A204.1 (cell line): ENCODE results near the gene MTA3.

Source experiments
- FAIRE-seq: peaks from 2 replicates; lab custom pipeline; 2012; peaks lifted over from hg19 to GRCh38; lab: Jason Lieb, UNC

MTA3 gene

DNA sequence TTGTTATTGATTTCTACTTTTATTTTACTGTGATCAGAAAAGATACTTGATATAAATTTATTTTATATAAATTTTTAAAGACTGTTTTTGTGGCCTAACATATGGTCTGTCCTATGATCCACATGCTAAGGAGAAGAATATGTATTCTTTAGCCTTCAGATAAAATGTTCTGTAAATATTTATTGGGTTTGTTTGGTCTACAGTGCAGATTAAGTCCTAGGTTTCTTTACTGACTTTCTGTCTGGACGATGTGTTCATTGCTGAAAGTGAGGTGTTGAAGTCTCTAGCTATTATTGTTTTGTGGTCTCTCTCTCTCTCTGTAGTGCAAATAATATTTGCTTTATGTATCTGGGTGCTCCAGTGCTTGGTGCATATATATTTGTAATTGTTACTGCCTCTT lies 165.4 kb downstream of the MTA3 start:
- no peak for FAIRE-seq

DNA sequence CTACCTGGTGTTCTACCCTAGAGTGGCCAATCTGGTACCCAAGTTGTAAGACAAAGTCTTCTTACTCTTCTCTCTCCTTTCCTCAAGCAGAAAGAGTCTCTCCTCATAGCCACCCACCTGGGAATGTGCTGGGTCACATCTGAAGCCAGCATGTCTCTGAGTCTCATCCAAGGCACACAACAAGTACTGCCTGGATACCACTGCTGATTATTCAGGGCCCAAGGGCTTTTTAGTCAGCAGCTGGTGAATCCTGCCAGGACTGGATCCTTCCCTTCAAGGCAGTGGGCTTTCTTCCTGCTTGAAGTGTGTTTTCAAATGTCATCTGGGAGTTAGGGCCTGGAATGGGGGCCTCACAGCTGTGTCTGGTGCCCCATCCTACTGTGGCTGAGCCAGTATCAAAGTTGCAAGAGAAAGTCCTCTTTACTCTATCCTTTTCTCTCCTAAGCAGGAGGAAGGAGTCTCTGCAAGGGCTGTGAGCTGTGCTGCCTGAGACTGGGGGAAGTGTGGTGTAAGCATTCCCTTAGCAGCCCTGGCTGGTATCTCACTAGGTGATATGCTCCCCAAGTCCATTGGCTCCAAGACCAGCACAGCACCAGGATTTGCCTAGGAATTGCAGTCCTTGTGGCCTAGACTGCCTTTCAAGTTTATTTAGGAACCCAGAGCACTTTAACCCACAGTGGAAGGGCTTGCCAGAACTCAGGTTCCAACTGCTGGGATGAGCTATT lies 168.3 kb downstream of the MTA3 start:
- FAIRE-seq, result no peak

DNA sequence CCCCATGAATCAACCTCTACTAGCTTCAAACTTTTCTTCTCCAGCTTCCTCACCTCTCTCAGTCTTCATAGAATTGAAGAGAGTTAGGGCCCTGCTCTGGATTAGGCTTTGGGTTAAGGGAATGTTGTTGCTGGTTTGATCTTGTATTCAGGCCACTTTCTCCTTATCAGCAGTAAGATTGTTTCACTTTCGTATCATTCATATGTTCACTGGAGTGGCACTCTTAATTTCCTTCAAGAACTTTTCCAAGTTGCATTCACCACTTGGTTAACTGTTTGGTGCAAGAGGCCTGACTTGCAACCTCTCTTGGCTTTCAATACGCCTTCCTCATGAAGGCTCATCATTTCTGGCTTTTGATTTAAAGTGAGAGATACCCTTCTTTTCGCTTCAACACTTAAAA lies 172.7 kb downstream of the MTA3 start:
- FAIRE-seq, result no peak

DNA sequence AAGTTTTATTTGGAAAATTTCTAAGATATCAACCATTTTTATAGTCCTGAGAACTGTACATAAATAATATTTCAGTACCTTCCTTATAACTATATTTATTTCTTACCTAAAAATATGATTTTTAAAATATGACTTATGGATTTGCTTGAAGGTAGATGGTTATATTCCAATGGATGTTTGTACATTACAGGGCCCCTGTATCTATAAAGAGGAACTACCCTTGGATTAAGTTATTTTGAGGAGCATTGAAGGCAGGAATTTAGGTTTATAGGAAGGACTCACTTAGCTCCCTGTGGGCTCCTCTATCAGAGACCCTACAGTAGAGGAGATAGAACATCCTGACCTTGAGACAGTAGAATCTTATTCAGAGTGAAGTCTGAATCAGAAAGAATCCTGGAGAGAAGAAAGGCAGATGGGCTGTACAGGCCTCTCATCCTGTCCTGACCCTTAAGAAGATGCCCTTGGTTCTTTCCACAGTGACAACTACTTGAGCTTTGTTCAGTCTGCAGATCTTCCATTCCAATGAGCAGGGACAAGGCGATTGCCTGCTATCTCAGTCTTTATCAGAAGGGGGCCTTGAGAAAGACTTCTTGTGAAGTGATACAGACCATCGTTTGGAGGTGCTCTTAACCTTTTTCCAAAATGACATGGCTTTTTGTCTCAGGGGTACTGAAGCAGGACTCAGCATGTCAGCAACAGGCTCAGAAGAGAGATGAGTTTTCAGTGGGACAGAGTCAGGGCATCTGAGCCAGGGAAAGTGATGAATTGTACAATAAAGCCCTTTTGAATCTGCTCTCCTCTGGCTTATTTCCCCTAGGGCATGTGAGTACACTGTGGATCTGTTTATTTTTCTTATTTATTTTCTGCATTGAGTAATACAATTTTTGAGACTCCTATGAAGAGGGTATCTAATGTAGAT lies 174.6 kb downstream of the MTA3 start:
- FAIRE-seq, result peak; percentile 3

DNA sequence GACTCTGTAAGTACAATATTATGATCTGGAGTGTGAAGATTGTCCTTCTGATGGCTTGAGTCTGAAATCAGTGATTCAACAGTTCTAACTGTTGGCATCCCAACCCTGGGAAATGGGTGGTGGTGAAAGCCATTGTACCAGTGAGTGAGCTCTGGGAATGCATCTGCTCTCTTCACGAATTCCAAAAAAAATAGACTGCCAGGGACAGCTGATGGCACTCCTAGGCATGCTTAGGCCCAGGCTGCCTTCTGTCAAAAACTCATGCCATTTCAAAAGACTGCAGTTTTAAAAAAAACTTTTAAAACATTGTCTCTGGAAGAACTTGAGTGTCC lies 175.2 kb downstream of the MTA3 start:
- no peak for FAIRE-seq

DNA sequence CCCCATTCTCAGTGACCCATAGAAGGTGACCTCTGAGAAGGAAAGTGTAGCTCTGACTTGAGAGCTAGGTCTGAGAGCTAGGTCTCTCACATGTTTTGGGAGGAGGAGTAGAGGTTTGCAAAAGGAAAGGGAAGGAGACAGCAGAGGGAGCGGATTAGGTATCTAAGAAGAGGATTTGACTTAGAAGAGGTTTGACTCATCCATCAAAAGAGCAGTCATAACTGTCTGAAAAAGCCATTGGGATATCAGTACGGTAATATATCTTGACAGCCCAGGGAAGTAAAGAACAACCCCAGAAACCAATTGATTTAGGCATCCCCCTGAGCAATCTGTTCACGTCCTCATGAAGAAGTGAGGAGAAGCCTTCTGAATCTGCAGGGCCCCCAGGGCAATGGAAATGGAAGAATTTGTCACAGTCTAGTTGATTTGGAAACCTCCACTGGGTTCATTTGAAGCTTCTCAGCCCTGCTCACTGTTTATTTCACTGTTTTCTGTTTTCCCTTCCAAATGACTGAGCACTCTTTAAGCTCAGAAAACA lies 176.2 kb downstream of the MTA3 start:
- no peak for FAIRE-seq

DNA sequence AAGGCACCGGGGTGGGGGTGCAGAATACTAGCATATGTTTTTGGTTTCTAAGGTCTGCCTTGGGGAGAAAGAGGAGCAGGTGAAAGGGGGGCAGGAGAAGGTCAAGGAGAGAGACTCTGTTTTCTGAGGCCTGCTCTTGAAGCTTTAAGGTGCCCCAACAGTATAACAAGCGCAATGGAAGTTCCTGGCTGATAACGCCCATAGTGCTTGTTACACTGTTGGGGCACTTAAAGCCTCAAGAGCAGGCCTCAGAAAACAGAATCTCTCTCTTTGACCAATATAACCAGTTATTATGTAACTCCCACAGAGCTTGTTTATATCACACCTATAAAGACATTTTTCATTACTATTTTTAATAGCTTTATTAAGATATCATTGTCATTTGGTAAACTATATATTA lies 179.0 kb downstream of the MTA3 start:
- no peak for FAIRE-seq

DNA sequence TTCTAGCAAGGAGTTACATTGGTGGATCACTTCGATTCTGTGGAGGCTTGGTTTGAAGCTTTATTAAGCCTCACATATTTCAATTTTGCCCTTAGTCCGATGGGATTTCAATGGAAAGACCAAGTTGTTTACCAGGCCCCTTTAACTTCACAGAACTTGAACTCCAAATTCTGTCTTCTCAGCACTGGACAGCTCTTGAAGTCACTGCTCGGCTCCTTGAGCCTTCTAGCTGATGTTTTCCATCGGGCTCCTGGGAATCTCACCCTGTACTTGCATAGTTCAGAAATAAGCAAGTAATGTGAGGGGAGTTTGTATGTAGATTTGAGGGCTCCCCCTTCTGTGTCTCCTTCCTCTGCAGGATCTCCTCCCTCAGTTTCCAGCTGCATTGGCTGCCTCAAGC lies 180.4 kb downstream of the MTA3 start:
- FAIRE-seq, result no peak

DNA sequence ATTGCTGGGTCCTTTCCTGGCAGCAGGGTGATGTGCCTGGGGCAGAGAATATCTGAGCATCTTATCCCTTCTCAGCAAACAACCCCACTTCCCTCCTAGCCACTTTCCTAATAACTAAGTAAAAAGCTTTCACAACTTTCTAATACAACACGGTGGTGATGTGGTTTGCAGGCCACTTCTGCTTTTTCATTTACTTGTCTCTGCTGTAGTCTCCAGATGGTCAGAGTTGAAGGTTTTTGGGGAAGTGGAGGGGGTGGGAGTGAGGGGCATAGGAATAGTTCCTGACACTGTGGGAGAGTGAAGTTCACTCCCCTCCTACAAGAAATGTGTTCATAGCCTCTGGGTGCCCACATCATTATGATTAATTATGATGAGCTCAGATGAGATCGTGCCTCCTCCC lies 183.9 kb downstream of the MTA3 start:
- FAIRE-seq, result no peak

DNA sequence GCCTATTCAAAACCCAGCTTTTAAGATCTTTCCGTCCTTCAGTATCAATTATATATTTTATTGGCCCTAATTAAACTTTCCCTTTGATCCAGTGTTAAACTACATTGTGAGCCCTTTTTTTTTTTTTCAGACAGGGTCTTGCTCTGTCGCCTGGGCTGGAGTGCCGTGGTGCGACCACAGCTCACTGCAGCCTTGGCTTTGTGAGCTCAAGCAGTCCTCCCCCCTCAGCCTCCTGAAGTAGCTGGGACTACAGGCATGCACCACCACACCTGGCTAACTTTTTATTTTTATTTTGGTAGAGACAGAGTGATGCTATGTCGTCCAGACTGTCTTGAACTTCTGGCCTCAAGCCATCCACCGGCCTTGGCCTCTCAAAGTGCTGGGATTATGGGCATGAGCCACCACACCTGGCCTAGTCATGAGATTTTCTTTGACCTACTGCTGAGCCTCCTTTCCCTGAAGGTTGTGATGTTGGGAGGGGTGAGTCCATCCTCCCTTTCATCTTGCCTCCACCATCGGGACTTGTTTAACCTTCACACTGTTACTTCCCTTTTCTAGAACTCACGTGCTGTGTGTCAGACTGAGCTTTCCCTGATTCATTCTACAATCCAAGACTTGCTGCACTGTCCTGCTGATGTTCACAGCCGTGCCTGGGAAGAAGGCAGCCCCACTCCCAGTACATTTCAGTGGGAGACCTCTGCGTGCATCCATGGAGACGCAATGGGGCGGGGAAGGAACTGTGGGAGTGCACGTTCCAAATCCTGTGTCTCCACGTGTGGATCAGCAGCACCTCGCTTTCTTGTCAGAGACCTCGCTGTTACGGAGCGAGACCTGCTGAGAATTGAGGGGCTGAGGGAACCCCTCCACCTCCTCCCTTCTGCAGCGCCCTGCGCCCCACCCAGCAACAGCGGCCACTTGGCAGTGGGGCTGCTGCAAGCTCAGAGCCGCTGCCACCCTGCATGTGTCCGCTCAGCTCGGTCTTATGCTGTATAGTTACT lies 184.7 kb downstream of the MTA3 start:
- FAIRE-seq, result no peak

DNA sequence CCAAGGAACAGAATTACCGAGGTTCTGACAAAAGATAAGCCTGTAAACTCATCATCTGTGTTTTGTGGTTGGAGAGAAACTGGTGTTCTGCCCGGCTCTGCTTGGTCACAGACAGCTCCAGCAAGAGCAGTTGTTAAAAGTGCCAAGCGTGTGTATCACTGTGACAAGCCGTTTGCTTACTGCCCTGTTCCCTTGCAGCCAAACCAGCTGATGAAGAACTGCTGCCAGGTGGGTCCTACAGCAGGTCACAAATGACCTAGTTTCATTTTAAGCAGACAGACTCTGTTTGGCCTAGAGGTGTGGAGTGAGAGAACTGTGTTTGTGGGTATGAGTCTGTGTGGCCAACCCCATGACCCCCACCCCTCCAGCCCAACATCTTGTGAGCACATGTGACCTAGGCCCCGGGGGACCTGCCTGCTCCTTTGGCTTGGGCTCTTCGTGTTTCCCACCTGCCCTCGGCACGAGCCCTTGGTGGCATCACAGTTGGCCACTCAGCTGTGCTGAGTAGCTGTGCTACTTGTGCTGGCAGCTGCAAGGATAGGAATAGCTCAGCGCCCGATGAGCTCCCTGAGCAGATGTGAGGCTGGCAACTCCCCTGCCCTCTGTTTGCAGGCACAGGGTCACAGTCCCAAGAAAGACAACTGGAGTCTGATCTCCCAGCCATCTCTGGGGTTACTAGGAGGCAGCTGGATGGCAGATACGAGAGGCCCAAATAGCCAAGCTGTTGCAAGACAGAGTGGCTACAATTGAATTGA lies 185.8 kb downstream of the MTA3 start:
- FAIRE-seq, result no peak

DNA sequence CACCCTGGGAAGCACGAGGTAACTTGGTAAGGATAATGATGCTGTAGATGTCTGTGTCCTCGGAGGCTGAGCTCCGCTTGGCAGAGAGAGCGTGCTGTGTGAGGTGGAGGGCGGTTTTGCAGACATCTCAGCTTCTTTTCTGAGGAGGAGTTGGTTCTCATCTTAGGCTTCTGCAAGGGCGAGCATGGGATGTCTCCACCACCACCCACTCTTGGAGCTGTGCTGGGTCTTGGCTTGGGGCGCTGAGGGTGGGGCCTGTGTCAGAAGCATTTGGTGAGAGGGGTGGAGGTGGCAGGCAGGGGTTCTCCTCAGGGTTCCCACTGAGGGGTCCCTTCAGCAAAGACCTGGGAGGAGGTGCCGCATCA lies 186.3 kb downstream of the MTA3 start:
- no peak for FAIRE-seq

DNA sequence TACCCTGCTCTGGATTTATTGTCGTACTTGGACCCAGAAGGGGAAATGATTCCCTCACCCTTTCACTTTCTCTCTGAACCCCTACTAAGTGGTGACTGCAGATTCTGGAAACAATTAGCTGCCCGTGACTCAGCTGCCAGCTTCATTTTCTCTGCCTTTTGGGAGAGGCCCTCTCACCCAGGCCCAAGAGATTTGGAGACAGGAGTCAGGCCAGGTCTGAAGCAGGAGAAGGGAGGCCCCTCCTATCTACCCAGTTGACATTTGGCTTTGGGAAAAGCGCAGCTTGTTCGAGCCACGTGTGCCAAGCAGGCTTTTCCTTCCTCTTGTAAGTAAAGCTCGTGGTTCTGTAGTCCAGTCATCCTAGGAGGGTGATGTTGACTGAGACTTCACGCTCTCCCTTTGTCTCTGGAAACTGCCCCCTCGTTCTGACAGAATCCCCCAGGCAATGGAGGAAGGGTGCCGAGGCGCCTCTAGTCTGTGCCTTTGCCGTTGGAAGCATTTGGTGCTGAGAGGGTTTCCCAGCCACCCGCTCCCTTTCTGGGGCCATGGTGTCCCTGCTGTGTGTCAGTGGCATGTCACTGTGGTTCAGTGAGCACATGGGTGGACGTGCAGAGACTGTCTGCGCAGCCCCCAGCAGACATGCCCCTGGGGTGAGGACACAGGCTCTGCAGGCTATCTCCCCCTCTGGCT lies 186.9 kb downstream of the MTA3 start:
- no peak for FAIRE-seq

DNA sequence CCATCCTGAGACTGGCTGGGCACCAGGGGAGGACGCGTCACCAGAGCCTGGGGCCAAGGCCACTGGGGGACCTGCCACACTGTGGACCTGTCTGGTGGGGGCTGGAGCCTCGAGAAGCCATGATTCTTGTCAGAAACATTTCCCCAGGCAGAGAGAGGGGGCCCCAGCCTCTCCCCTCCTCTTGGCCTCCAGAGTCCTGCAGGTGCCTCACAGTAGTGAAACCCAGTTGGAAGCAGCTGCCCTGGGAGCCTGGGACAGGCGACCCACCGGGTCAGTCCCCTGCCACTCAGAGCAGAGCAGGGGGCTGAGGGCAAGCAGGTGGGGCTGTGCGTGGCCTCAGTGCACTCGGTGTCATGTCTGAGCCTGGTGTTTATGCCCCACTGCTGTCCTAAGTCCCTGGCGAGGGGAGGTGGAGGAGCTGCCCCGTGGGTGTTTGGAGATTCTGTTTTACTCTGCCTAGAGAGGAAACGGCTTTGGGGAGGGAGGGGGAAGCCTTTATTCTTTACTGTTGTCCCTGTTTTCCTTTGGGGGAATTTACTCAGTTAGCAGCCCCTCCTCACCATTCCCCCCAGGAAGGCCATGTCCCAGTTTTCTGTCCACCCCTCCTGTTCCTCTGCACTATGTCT lies 187.8 kb downstream of the MTA3 start:
- FAIRE-seq, result no peak

DNA sequence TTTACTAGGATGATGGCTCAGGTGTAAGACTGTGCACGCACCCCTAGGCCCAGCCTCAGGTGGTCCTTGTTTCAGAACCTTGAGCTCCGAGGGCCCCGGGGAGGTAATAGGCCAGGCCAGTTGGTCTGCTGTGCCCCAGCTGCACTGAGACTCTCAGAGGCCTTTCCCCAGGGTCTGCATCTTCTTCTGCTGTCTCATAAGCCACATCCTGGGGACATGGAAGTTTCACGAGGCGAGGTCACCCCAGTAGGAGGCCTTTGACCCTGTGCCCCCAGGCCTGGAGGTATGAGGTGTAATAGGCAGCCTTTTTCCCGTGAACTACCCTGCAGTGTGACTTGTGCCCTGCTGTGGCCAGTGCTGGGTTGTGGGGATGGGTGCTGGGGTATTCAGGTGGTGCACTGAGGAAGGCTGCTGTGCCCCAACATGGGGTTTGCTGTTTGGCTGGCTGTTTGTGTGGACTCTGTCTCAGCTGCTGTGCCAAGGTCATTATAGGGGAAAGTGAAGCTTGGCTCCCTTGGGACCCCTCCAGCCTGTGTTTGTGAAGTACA lies 188.6 kb downstream of the MTA3 start:
- no peak for FAIRE-seq

DNA sequence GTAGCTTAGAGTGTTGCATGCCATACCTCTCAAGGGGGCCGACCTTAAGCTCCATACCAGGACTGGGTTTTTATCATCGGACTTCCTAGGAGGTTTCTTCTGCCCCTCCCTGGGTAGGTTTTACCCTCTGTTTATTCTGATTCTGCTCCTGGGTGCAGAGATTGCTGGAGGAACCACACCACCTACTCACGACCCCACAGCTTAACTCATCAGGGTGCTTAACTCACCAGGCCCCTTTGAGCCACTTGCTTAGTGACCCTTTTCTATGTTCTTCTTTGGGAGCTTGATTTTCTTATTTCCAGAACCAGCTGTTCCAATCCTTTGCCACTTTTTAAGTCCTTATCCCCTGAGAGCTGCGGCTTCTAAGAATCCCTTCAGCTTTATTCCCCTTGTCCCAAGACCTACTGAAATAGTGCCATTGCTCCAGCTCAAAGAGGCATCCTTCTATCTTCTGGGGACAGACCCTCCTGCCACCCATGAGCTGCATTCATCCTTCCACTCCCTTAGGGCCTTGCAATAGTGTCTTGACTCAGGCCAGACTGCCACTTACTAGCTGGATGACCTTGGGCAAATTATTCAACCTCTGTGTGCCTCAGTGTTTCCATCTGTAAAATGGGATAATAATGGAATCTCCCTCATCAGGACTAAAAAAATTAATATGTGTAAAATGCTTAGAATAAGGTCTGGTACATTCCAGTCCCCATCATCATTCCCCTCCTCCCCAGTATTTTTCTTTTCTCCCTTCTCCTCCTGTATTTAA lies 189.7 kb downstream of the MTA3 start:
- no peak for FAIRE-seq

DNA sequence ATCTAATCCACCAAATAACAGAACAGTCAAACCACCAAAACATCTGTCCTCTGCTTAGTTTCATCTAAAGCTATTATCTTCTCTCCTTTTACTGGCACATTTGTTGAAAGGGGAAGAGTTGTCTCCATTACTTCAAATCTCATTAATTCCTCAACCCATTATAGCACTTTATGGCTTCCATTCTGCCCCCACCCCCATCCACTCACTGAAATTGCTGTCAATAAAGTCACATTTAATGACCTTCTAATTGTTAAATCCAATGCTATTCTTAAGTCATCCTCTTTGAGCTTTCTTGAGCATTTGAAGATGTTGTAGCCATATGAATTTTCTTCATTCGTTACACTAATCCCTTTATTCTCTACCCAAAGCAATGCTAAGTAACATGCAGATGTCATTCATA lies 190.3 kb downstream of the MTA3 start:
- FAIRE-seq, result no peak

DNA sequence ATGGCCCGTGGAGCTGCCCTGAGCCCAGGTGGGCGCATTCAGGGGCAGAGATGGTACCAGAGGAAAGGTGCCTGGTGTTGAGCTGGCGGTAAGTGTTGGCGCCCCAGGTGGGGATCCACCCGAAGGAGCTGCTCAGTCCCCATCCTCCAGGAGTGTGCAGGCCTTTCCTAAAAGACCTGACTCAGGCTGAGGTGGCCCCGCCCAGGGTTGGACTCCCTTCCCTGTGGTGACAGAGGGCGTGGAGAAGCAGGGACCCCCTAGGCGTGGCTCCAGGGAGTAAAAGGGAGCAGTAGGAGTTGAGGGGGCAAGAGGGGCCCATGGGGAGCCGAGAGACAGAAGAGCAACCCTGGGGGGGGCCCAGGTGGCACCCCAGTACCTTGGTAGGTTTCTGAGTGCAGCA lies 193.1 kb downstream of the MTA3 start:
- no peak for FAIRE-seq

DNA sequence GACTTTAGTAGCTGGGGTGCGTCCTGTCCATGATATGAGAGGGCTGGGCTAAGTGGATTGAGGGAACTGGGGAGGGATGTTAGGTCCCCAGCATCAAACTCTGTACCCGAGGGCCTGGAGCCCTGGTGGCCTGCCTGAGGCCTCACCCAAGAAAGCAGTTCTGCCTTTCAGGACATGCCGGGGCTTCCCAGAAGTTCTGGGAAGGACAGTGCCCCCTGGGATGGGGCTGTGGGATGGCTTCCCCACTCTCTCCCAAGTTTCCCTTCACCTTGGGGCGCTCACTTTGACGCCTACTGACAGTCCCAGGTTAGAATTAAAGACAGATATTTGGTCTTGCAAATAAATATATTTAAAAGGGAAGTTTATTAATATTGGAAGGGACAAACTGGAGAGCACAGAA lies 193.7 kb downstream of the MTA3 start:
- no peak for FAIRE-seq
